HG03354 (cell line): ENCODE measurements around the gene PDZD2.
A peak's percentile ranks its signal among the peaks of the same experiment; 100 is the strongest.
"Not testable (repeated sequence)": the region's sequence is repeated elsewhere in the genome, so short reads cannot be mapped to it uniquely, and the experiment has no call there.

ENCODE experiments used
- ATAC-seq: cut with Tn5 transposase; IDR thresholded peaks from one replicate; pipeline ENCODE4 v1.9.1; 2021; ENCODE audit warnings: mild to moderate bottlenecking; ENCODE audit not compliant: unreplicated experiment, poor library complexity, severe bottlenecking

The PDZD2 gene

DNA sequence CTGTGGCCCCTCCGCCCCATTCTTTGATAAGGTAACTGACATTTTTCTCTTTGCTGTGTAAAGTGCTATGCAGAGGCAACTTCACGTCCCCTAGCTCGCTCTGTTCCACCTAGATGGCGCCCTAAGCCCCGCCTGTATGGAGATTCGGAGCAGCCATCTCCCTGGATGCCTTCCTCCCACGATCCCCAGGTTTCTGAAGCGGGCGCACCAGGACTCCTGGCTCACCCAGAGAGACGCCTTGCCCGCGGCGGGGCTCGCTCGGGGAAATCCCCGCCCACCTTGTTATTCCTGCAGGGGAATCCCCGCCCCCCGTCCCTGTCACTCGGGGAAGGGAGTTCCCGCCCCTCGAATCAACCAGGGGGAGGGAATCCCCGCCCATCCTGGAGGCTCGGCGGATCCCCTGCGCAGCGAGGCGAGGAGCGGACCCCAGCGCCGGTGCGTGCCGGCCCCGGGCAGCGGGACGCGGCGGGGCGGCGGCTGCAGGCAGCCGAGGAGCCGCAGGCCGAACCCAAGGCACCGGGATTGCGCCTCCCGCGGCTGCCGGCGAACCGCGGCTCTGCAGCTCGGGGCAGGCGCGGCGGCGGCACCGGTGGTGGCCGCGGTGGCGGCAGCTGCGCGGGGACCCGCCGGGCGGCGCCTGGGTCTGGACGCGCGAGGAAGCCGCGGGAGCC lies at the start of gene PDZD2:
PDZD2 (plus strand) TSS at position 384 of the 671 bp plus-strand sequence.
- peak; percentile 83 for ATAC-seq

DNA sequence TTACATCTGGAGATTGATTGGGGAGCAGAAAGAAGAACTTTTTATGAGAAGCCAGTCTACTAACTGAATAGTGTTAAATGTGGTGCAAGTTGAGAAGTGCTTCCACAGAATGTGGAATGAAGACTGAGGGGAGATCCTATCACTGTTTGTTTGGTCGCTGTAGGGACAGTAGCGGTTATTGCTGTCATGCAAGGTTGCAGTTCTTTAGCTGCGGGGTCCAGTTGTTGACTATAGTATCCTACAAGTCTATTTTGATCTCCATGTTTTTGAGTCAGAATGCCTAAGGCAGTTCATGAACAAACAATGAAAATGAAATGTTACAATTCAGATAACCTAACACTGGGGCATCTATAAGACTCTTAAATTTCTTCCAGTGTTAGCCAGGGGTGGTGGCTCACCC lies 45.3 kb upstream of the PDZD2 start:
- ATAC-seq: no peak

DNA sequence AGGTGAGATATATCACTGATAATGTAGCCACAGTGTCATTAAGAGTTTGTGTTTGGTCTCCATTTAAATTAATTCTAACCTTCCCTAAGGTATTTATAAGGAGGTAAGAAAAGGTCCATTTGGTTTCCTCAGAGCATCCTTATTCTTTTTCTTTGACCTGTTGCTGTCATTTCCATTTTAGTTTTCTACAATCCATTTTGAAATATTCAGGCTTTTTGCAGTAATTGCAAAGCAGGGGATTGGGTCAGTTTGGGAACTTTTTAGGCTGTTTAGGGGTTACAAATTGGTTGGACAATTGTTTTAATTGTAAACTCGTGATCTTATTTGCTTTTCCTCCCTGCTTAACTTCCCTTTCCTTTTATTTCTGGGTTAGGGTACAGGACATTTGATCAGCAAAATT lies 42.6 kb upstream of the PDZD2 start:
- ATAC-seq: no peak

DNA sequence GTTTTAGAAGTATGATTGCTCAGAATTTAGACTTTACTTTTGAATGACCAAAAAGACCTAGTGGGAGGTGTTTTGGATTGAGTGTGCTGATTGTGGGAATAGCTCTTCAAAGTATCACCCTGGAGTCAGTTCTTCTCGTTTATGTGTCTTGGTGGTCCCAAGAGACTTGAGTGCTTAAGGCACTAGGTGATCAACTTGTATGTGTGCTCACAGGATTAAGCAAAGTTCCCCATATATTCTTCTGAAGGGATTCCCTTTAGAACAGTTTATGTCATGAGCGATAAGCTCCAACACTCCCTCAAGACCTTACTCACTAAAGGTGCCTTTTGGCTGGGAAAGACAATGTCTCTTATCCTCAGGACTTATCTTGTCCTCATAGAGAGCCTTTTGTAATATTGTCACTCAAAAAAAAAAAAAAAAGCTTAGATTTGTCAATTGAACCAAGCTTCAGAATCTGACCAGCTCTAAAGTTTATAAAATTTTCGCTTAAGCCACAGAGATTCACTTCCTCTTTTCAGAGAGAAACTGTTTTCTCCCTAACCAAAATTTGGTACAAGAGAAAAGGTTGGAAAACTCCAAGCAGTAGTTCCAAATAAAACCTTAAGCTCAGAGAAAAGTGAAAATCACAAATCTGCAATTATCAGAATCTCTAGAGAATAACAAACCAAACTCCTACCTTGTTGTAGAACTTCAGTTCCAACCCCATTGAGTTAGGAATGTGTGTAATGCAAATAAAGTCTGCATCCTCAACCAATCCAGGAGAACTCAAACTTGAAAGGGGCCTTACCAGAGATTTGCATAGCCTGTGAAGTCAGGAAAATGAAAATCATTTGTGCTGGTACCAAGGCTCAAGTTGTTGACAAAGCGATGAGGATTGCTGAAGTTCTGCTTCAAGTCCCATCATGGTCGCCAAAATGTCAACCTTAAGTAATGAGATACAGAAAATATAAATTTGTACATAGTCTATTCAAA lies 40.0 kb upstream of the PDZD2 start:
- no peak for ATAC-seq

DNA sequence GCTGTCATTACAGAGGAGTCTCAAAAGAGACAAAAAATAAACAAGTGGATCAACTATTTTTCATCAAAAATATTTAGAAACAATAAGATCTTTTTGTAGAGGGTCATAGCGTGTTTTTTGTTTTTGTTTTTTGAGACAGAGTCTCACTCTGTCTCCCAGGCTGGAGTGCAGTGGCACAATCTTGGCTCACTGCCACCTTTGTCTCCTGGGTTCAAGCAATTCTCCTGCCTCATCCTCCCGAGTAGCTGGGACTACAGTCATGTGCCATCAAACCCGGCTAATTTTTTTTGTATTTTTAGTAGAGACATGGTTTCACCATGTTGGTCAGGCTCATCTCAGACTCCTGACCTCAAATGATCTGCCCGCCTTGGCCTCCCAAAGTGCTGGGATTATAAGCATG lies 36.6 kb upstream of the PDZD2 start:
- ATAC-seq: not testable (repeated sequence)

DNA sequence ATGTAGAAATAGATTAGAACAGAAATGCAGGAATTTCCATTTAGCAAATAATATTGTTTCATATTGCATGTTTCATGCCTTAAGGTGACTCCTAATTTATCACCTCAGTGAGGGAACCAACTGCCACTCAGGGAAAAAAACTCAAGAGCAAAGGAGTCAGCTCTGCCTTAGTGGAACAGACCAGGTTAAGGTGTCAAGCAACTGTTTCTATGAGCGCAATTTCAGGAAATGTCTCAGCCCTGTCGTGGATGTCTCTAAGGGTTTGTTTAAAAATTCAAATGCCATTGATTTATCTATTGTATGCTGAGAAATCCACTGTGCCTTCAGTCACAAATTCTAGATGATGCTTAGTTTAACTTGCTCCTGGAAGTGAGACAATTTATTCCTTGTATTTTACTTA lies 34.7 kb upstream of the PDZD2 start:
- no peak for ATAC-seq

DNA sequence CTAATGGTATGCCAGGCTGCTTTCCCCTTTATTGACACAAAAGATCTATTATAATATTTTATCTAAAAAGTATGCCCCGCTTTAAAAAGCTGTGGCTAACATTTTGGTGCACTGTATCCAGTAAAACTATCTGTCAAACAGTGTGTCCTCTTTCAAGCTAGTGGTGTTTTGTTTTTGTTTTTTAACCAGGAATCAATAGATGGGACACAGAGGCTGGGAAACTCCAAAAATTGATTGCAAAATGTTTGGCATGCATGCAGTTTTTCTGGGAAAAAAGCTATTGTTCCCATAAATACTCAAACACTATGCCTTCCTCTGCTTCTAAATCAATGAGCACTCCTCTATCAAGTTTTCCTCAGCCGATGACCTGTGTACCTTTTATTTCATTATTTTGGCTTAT lies 34.3 kb upstream of the PDZD2 start:
- ATAC-seq: no peak

DNA sequence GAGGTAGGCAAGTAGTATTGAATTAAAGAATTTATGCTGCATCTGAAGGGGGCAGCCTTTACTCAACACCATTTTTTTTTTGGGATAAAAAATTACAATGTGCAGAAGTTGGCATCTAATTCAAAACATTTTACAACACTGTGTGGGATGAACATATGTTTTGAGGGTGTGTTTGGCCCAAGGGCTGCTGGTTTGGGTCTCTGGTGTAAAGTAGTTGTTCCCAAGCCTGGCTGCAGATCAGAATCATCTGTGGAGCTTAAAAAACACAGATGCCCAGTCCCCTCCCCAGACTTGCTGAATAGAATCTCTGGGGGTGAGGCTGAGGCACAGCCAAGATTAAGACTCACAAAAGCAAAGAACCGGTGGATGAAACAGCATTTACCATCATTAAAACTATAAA lies 33.0 kb upstream of the PDZD2 start:
- no peak for ATAC-seq

DNA sequence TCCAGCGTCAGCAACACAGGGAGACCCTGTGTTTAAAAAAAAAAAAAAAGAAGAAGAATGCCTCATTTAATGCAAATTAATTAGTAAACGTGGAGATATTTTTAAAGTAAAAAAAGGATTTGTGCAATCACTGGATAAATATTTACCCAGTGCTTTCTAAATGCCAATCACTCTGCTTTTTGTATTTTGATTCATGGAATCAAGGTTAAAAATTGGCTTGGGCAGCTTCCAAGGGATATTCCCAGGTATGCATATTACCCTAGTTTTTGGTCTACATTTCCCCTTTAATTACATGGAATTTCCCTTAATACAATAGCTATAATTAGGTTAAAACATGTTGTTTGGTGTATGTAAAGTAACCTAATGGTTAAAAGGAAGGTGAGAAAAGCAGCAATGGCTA lies 31.4 kb upstream of the PDZD2 start:
- ATAC-seq: no peak

DNA sequence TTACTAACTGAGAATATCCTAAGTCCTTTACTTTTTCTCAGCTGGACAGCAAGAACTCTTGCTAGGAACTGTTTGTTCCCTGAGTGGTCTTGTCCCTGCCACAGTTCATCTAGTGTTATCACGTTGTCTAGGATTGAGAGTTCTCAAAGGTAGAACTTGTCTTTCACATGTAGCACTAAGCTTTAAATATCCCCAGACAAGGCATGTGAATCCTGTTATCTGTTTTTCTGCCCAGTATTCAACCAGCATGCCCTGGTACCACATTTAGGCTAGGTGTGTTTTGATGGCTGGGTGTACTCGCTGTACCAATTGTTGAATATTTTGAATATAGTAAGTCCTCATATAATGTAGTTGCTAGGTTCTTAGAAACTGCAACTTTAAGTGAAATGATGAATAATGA lies 27.9 kb upstream of the PDZD2 start:
- ATAC-seq: no peak

DNA sequence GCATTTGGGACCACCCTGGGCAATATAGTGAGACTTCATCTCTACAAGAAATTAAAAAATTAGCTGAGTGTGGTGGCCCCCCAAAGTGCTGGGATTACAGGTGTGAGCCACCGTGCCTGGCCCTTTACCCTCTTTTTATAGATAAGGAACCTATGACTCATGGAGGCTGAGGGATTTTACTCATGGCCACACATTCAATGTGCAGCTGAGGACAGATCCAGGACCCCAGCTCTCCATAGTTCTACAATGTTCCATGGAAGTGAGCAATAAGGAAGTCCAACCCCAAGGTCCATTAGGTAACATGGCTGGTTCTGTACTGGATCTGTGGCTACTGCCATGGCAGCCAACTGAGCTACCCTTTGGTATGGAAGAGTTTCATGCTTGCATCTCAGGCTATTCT lies 25.3 kb upstream of the PDZD2 start:
- no peak for ATAC-seq

DNA sequence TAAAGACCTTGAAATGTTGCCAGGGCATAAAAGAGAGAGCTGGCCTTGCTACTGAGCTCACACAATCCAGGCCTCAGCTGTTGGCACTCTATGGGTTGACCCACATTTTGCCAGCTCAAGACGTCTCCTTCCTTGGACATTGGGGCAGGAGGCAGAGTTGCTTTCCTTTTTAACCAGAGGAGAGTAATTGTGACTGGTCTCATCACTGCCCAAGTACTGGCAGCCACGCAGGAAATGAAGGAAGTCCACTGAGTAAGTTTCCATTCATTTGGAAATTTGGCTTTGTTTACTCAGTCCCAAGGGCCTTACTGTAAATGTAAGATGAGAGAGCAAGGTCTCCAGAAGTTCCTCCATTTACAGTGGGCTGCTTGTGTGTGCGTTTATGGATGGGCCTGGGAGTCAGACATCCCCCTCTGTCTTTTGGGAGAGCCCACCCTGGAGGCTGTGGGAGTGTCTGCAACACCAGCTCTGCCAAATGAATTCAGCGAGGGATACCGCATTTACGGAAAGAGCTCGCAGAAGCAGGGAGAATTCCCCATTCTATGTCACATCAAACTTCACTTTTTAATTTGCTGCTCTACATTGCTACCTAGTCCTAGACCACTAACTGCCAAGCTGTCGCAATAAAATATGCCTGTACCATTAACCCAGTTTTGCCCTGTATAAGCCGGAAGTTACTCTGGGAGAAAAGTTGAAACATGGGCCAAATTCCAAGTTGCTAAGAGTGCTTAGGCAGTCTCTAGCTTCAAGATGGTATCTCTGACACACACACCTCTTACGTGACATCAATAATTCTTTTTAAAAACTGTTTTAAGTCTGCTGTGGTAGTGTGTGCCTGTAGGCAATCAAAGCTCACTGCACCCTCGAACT lies 24.5 kb upstream of the PDZD2 start:
- ATAC-seq: no peak

DNA sequence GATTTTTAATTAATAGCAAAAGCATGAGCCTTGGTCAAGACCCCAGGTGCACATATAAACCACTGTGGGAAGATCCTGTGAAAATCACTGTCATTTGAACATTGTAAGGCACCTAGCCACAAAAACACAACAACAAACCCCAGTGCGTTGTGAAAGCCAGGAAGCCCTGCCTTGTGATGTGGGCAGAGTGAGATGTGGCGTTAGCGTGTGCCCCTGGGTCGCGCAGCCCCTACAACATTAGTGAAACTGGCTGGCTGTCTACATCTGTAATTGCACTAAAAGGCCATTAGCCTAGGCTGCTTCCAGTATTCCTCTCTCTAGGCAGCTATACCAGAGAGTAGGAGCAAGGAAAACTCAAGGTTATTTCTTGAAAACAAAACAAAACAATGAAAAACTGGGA lies 21.1 kb upstream of the PDZD2 start:
- no peak for ATAC-seq

DNA sequence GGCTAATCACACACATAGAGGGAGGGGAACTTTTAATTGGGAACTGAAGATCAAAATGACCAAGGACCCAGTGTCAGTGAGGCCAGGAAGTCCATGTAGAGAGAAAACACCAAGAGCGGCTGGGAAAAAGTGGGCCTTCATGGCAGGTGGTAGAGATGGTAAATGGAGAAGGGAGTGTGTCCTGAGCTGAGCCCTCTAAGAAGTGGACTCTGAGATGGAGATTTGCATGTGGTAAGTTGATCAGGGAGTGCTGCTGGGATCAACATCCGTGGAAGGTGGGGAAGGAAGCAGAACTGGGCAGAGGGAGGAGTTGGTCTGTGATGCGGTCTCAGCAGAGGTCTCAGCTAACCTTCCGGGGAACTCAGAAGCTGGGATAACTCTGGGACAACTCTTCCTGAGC lies 18.9 kb upstream of the PDZD2 start:
- no peak for ATAC-seq

DNA sequence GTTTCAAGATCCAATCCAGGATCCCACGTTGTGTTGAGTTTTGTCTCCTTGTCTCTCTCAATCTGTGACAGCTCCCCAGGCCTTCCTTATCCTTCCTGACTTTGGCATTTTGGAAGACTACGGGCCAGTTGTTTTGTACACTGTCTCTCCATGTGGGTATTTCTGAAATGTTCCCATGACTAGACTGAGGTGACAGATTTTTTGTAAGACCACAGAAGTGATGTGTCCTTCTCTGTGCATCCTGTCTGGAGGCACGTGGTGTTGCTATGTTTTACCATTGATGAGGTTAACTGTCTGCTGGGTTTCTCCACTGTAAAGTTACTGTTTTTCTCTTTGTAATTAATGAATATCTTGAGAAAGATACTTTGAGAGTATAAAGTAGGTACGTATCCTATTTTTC lies 15.7 kb upstream of the PDZD2 start:
- no peak for ATAC-seq

DNA sequence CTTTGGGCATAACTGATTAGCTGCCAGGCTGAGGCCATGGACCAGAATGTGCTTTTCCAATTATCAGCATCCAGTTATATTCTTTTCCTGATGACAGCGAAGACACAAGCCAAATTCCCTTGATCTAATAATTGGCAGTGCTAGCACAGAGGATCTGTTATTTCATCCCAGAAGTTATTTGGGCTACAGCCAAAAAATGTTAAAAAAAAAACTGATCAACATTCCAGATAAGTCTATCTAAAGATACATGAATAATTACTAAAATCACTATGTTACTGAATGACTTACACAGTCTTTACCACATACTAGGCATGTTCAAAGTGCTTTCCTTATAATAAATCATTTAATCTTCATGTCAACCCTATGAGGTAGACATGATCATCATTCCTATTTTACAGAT lies 13.5 kb upstream of the PDZD2 start:
- ATAC-seq: no peak

DNA sequence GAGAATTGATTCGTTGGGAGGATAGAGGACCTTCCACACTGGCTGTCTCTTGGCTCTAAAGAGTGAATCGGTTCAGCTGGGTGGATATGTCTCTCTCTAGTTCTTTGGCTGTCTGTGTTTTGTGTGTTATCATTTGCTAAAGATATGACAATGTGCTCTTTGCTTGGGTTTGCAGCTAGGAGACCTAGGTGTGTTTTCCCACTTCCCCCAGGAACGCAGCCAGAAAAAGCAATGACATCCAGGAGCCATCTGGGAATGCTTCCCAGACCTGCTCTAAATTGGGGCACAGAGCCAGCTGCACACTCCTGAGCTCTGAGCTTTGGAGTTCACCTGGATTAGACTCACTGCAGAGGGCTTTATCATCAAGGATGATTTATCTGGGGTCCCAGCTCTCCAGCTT lies 12.8 kb upstream of the PDZD2 start:
- ATAC-seq: no peak

DNA sequence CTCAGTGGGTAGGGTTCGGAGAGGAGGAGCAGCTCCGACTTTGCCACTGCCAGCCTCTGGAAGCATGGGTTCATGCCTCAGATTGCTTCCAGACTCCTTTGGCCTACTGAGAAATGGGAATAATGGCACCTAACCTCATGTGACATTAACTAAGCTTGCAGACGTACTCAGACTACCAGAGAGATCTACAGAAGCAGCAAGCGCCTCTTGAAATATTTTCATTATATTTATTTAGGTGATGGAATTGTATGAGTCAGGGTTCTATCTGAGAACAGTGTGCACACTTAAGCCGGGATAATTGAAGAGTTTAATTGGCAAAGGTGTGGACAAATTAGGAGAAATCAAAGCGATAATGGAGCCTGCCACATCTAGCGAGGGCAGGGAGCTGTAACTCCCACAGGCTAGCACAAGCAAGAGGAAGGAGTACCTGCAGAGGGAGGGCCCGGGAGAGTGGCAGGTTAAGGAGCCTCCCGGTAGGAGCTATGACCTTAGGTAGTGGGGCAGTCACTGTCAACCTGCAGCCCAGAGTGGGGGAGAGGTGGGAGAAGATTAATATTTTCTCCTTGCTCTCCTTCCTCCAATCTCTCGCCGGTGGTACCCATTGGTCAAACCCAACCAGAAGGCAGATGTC lies 12.2 kb upstream of the PDZD2 start:
- ATAC-seq: no peak

DNA sequence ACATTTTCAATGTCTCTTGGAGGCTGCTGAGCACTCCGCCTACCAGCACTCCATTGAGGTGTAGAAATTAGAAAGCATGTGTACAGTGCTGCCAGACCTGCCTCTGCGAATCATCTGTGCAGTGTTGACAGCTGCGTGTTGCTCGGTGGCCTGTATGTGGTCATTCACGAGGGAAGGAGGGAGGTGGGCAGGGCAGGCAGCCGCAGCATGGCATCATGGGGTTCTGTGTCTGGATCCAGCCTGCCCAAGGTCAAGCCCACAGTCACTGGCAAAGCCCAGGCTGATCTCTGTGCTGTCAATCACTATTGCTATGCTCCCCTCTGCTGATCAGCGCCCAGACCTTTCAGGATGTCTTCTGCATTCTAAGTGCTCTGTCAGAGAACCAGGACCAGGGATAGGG lies 8.0 kb upstream of the PDZD2 start:
- no peak for ATAC-seq

DNA sequence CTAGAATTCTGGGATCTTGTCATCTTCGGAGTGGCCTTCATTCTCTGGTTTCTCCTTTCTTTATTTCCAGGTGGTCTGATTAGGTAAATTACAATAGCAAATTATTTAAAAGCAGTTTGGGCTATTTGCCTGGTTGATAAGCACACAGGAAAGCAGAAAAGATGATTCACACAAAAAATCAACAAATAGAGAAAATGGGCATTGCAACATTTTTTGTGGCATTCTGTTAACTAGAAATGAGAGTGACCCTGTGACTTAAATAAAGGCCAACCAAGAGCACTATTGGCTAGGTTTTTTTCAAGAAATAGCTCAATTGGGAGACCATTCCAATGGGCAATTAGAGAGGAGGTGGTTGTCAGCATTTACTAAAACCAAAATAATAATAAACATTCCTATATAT lies 6.5 kb upstream of the PDZD2 start:
- no peak for ATAC-seq
